GM12874 (cell line): Measurements from ENCODE around the gene PRR14L.

Experiments
- CTCF ChIP-seq: IDR thresholded peaks from 2 replicates; pipeline ENCODE4 v1.5.1; 2011; ENCODE audit warnings: low read depth, mild to moderate bottlenecking, control low read depth, low read length, moderate library complexity; ENCODE audit not compliant: insufficient read depth

Gene PRR14L

GRCh38 chr22:31757265-31757664, 7.3 kb upstream of the PRR14L start:
- no peak for TF ChIP-seq CTCF

- no peak for TF ChIP-seq CTCF
These were observed 4.9 kb upstream of the PRR14L start for GRCh38 chr22:31754813-31755212.

- no peak for TF ChIP-seq CTCF
These were observed 3.9 kb upstream of the PRR14L start, which contains the start of gene DEPDC5 for GRCh38 chr22:31753634-31754501. Gene DEPDC5 (plus strand): TSS chr22:31754019. CDS start chr22:31754922, 903 bp downstream.

- TF ChIP-seq CTCF: no peak
These were observed 3.2 kb upstream of the PRR14L start for GRCh38 chr22:31753005-31753633.

- no peak for TF ChIP-seq CTCF
These were observed 2.3 kb upstream of the PRR14L start for GRCh38 chr22:31752096-31752847.

- TF ChIP-seq CTCF: no peak
These were observed 693 bp upstream of the PRR14L start for GRCh38 chr22:31750365-31751284.

- TF ChIP-seq CTCF: no peak
These were observed 1.4 kb downstream of the PRR14L start for GRCh38 chr22:31748490-31748889.
